PC-9 (cell line): Measurements from ENCODE around the gene MUCL3.
"Not testable (repeated sequence)": the region's sequence is repeated elsewhere in the genome, so short reads cannot be mapped to it uniquely, and the experiment has no call there.

ENCODE experiments used
- EZH2 ChIP-seq: fragments of 200-600 bp; sonication (generic); IDR thresholded peaks from 2 replicates; pipeline ENCODE4 v1.8.0; 2017; ENCODE audit warnings: antibody characterized with exemption, low read depth
- TF ChIP-seq, protein P1 (sequence below): fragments of 200-600 bp; sonication (generic); conservative IDR thresholded peaks from 2 replicates; pipeline ENCODE4 v1.6.1; 2017; ENCODE audit warnings: mixed run types, antibody characterized with exemption, mild to moderate bottlenecking, moderate library complexity

DNA sequence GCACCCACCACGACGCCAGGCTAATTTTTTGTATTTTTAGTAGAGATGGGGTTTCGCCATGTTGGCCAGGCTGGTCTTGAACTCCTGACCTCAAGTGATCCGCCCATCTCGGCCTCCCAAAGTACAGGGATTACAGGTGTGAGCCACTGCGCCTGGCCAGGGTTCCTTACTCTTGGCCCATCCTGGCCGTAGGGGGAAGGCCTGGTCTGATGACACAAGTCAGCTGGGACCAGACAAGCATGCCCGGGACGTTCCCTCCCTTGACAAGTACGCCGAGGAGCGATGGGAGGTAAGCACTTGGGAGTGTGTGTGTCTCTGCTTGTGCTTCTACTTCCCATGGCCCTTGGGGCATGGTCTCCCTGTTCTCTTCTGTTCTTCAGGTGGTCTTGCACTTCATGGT lies 30.3 kb upstream of the MUCL3 start:
- TF ChIP-seq EZH2: not testable (repeated sequence)
- TF ChIP-seq, protein P1, sequence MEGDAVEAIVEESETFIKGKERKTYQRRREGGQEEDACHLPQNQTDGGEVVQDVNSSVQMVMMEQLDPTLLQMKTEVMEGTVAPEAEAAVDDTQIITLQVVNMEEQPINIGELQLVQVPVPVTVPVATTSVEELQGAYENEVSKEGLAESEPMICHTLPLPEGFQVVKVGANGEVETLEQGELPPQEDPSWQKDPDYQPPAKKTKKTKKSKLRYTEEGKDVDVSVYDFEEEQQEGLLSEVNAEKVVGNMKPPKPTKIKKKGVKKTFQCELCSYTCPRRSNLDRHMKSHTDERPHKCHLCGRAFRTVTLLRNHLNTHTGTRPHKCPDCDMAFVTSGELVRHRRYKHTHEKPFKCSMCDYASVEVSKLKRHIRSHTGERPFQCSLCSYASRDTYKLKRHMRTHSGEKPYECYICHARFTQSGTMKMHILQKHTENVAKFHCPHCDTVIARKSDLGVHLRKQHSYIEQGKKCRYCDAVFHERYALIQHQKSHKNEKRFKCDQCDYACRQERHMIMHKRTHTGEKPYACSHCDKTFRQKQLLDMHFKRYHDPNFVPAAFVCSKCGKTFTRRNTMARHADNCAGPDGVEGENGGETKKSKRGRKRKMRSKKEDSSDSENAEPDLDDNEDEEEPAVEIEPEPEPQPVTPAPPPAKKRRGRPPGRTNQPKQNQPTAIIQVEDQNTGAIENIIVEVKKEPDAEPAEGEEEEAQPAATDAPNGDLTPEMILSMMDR: not testable (repeated sequence)
